Heart left ventricle (tissue), 16 donors: ENCODE data around the gene USP47. TPM values are rescaled to one million over a fixed set of nuclear protein-coding genes. Genes with fewer than 3 reads are reported as not detected.

Source experiments
- ATAC-seq, 4 donors: fragments of 200-7000 bp; cut with Tn5 transposase; one replicate each; pipeline ENCODE4 v1.9.1; 2020 to 2022; ENCODE audit warnings: moderate library complexity in 4 of 4, mild to moderate bottlenecking in 3 of 4, moderate number of reproducible peaks in 1 of 4
- DNase-seq, 5 donors: peaks; one replicate each; pipeline ENCODE4 v3.0.0-alpha.2; 2020
- H3K27ac ChIP-seq, 12 donors: fragments of 200-600 bp; sonication (generic) in 4 of 12; one replicate each; pipeline versions ENCODE4 v1.5.0 to v1.8.0; 2016 to 2022; ENCODE audit warnings: mild to moderate bottlenecking in 2 of 12
- H3K27me3 ChIP-seq, 9 donors: fragments of 200-600 bp; sonication (generic) in 2 of 9; one replicate each; pipeline versions ENCODE4 v1.5.1 to v1.8.0; 2016 to 2022; ENCODE audit warnings: mild to moderate bottlenecking in 3 of 9
- H3K36me3 ChIP-seq, 9 donors: fragments of 200-600 bp; sonication (generic) in 2 of 9; one replicate each; pipeline versions ENCODE4 v1.5.0 to v1.8.0; 2018 to 2022; ENCODE audit warnings: mild to moderate bottlenecking in 2 of 9
- H3K4me1 ChIP-seq, 12 donors: fragments of 200-600 bp; sonication (generic) in 4 of 12; one replicate each; pipeline versions ENCODE4 v1.5.0 to v1.8.0; 2016 to 2022; ENCODE audit warnings: mild to moderate bottlenecking in 3 of 12
- H3K4me3 ChIP-seq, 12 donors: fragments of 200-600 bp; sonication (generic) in 4 of 12; one replicate each; pipeline versions ENCODE4 v1.5.0 to v1.8.0; 2017 to 2022; ENCODE audit warnings: mild to moderate bottlenecking in 9 of 12, moderate library complexity in 4 of 12
- H3K9me3 ChIP-seq, 12 donors: fragments of 200-600 bp; sonication (generic) in 4 of 12; one replicate each; pipeline versions ENCODE4 v1.5.0 to v1.8.0; 2016 to 2022; ENCODE audit warnings: mild to moderate bottlenecking in 1 of 12
- POLR2A ChIP-seq, 2 donors: fragments of 450-650 bp; IDR thresholded peaks; one replicate each; pipeline ENCODE4 v1.6.1; 2017; ENCODE audit warnings: antibody characterized with exemption in 2 of 2, mild to moderate bottlenecking in 2 of 2, moderate library complexity in 2 of 2
- WGBS, 4 donors: extraction: QIAGEN DNeasy Blood & Tissue Kit in 2 of 4; methylation state at CpG; one replicate each; pipeline versions ENCODE4 v1.1.5 to v1.1.7; 2013 to 2018; 5-methylcytosine and 5-hydroxymethylcytosine counted together
- intact Hi-C, 10 donors: fragments of 100-400 bp; cut with DNase I; formaldehyde crosslinking; loops; one replicate each; pipeline versions ENCODE4 v1.11.1 to v1.14.2; 2022
- polyA plus RNA-seq, 2 donors: library from polyadenylated mRNA; stranded (reverse); fragments of 200-250 nt; gene quantifications; one replicate each; pipeline ENCODE4 v1.2.3, GENCODE V29; 2013
- total RNA-seq, 9 donors: library from RNA; depleted of rRNA in 2 of 9; stranded (reverse); fragments of >200 nt in 2 of 9; fragmentation: NEBNext Ultra II Directional in 3 of 9; extraction: Animal tissue kit (Norgen Biotek cat#: 25700) in 3 of 9; gene quantifications; one replicate each; pipeline versions ENCODE4 v1.1.0 to v1.2.4, GENCODE V29; 2016 to 2023
- TF ChIP-seq, protein P1 (sequence below), 12 donors: fragments of 200-600 bp; sonication (generic) in 4 of 12; IDR thresholded peaks; one replicate each; pipeline versions ENCODE4 v1.5.0 to v1.8.0; 2018 to 2022; ENCODE audit warnings: antibody characterized with exemption in 12 of 12, mild to moderate bottlenecking in 5 of 12
- donor health status: ischemic (EF 13 %, LVEDD 7.1; RV severe dilation, severe dysfunction).
- donor health status: healthy with polysubstance abuse.
- donor health status: DM: no; HTN: yes; CAD: no.
- donor health status: DM: no; HTN: no; CAD: no.
- donor health status: ischemic (EF 25% LVEDD 6.9; RV normal size, moderate dysfunction).
- donor health status: ischemic (EF 25% LVEDD 5.7; RV mildly dilated, moderate dysfunction).
- donor health status: healthy.
- donor health status: DM: yes; HTN: yes; CAD: no.
- donor health status: ischemic (EF 35%, LVEDD 5.7; RV mildly dilated, moderate dysfunction).
- donor health status: nonischemic (EF 11% LVEDD 7.7; RV severe dilation, severe dysfunction).
- donor health status: DM: yes; HTN: yes; CAD: no.
- donor health status: PGD.
- donor health status: ischemic (EF 29% LVEDD 5.4; RV normal size, mild dysfunction).
- donor health status: nonischemic (EF 23%, LVEDD 6.1; RV moderate dilation, normal function).

The USP47 gene
- total and polyA plus RNA-seq, 11 donors = 26.2 to 89.6 (median 54.3) TPM

DNA sequence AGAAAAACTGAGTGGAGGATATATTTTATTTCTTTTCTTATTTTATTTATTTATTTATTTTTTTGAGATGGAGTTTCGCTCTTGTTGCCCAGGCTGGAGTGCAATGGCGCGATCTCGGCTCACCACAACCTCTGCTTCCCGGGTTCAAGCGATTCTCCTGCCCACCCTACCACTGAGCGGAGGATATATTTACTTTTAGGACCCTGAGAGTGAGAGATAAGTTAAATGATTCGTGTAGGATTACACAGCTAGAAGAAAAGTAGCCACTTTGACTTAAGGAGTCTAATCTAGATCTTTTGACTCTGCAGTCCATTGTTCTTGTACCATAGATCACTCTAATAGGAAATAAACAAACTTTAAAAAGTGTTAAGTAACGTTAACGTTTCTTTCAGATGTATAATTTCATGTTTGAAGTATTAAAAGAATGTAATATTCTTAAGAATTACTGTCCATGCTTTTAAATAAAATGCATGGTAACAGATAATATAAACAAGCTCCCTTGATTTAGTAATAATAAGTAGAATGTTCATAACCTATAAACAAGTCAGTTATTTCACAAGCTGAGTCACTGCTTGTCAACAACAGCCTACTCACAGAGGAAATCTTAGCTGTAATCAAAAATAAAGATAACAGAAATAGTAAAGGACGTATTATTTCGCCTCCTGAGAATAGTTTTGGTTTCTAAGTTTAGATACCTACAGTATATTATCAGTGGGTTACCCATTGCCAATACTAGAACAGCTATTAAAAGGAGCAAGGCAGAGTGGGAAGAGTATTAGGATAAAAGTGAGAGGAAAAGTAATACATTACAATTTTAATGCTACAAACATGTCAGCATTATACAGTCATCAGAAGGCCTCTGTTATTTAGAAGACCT is 18.6 kb downstream of the USP47 start:
- Histone ChIP-seq H3K9me3 (peaks cover 0 to under 1% (median 0%) of the 10 kb centered on the region in 12 donors), H3K36me3 (no peaks in the 10 kb centered on the region), H3K27me3 (no peaks in the 10 kb centered on the region), H3K4me1 (peaks cover 0 to 80% (median 56%) of the 10 kb centered on the region in 12 donors), H3K27ac (peak overlapping the region in 2 of 12 donors; percentile 1 to 23), H3K4me3 (no peak overlapping the region)
- WGBS, 4 donors = 68 to 73% (median 70%) methylated on average over 12 of the region's 12 CpGs
- ATAC-seq (peak in 2 of 4 donors; percentile 48 to 53), DNase-seq (no peak)
- no peak for TF ChIP-seq POLR2A (IDR thresholded peaks at IDR 0.05)
- TF ChIP-seq, protein P1, sequence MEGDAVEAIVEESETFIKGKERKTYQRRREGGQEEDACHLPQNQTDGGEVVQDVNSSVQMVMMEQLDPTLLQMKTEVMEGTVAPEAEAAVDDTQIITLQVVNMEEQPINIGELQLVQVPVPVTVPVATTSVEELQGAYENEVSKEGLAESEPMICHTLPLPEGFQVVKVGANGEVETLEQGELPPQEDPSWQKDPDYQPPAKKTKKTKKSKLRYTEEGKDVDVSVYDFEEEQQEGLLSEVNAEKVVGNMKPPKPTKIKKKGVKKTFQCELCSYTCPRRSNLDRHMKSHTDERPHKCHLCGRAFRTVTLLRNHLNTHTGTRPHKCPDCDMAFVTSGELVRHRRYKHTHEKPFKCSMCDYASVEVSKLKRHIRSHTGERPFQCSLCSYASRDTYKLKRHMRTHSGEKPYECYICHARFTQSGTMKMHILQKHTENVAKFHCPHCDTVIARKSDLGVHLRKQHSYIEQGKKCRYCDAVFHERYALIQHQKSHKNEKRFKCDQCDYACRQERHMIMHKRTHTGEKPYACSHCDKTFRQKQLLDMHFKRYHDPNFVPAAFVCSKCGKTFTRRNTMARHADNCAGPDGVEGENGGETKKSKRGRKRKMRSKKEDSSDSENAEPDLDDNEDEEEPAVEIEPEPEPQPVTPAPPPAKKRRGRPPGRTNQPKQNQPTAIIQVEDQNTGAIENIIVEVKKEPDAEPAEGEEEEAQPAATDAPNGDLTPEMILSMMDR (IDR thresholded peaks at IDR 0.05) = no peak
- intact Hi-C loops = no loop called here

DNA sequence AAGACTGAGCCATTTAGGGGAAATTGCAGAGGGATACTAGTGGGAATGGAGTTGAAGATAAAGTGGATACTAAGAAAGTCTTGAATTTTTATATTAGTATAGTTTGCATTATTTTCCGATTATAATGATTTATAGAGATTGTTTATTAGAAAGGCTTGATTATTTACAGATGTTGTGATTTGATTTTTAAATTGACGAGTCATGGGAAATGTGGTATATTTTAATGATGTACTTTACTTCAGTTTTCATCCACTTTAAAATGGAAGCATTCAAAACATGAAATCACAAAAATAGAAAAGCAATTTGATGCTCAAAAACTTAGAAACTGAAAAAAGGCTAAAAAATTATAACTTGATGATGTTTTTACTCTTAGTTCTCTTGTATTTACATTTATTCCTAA is 21.2 kb downstream of the USP47 start:
- DNase-seq = no peak
- H3K9me3 ChIP-seq = peaks cover 0 to 26% (median 7%) of the 10 kb centered on the region in 12 donors
- H3K4me3 ChIP-seq = no peak overlapping the region
- no peak for ATAC-seq
- H3K27ac ChIP-seq = no peak overlapping the region
- intact Hi-C loops = no loop called here
- peaks cover 0 to 63% (median 36%) of the 10 kb centered on the region in 12 donors for H3K4me1 ChIP-seq
- no peaks in the 10 kb centered on the region for H3K27me3 ChIP-seq
- H3K36me3 ChIP-seq = no peaks in the 10 kb centered on the region
- TF ChIP-seq, protein P1 (IDR thresholded peaks at IDR 0.05) = no peak
- no peak for TF ChIP-seq POLR2A (IDR thresholded peaks at IDR 0.05)
- 92 to 95% (median 94%) methylated on average over 2 of the region's 2 CpGs for WGBS, 4 donors

DNA sequence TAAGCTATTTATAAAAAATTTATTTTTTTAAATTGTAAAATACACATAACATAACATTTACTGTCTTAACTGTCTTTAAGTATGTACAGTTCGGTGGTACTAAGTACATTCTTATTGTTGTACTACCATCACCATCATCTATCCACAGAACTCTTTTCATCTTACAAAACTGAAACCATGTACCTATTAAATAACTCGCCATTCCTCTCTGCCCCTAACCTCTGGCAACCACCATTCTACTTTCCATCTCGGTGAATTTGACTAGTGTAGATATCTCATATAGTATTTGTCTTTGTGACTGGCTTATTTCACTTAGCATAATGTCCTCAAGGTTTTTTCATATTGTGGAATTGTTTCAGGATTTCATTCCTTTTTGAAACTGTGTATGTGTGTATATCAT is 22.6 kb downstream of the USP47 start:
- peaks cover 0 to 50% (median 25%) of the 10 kb centered on the region in 12 donors for H3K4me1 ChIP-seq
- H3K27ac ChIP-seq = no peak overlapping the region
- no peaks in the 10 kb centered on the region for H3K27me3 ChIP-seq
- intact Hi-C loops = no loop called here
- WGBS, 4 donors = 81 to 88% (median 84%) methylated on average over 3 of the region's 3 CpGs
- H3K9me3 ChIP-seq = peaks cover 0 to 39% (median 7%) of the 10 kb centered on the region in 12 donors
- no peak overlapping the region for H3K4me3 ChIP-seq
- TF ChIP-seq, protein P1 (IDR thresholded peaks at IDR 0.05) = no peak
- no peak for TF ChIP-seq POLR2A (IDR thresholded peaks at IDR 0.05)
- DNase-seq = no peak
- H3K36me3 ChIP-seq = no peaks in the 10 kb centered on the region
- no peak for ATAC-seq

DNA sequence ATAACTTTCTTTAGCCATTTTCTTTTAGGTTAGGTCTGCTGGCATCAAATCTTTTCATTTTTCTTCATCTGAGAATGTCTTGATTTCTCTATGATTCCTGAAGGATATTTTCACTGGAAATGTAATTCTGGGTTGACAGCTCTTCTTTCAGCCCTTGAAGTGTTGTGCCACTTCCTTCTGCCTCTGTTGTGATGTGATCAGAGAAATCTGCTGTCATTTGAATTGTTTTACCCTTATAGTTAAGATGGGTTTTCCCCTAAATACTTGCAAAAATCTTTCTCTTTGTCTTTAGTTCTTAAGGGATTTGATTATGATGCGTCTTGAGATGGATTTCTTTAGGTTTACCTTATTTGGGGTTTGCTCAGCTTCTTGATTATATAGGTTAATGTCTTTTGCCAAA is 23.0 kb downstream of the USP47 start:
- 94 to 98% (median 95%) methylated on average over 1 of the region's 1 CpG for WGBS, 4 donors
- no peak for ATAC-seq
- no peak overlapping the region for H3K27ac ChIP-seq
- H3K27me3 ChIP-seq = no peaks in the 10 kb centered on the region
- intact Hi-C loops = no loop called here
- no peak for TF ChIP-seq POLR2A (IDR thresholded peaks at IDR 0.05)
- TF ChIP-seq, protein P1 (IDR thresholded peaks at IDR 0.05) = no peak
- no peak for DNase-seq
- H3K9me3 ChIP-seq = peaks cover 0 to 39% (median 7%) of the 10 kb centered on the region in 12 donors
- H3K4me1 ChIP-seq = peaks cover 0 to 51% (median 24%) of the 10 kb centered on the region in 12 donors
- H3K4me3 ChIP-seq = no peak overlapping the region
- H3K36me3 ChIP-seq = no peaks in the 10 kb centered on the region
